Astrocyte of the cerebellum (primary cell): ENCODE results near the gene BLCAP.
"Not testable (repeated sequence)": the region's sequence is repeated elsewhere in the genome, so short reads cannot be mapped to it uniquely, and the experiment has no call there.

Source experiments
- DNase-seq: peaks from one replicate; pipeline ENCODE4 v3.0.0-alpha.2; 2011; ENCODE audit warnings: low read depth
- H3K4me3 ChIP-seq: 2 replicates; pipeline ENCODE4 v1.5.1; 2011; ENCODE audit warnings: mild to moderate bottlenecking, low read depth, low read length, moderate library complexity
- in situ Hi-C: cut with HindIII; loops from 2 replicates; pipeline ENCODE4 v1.10.0; 2017; ENCODE audit warnings: low sequenced_read_pairs
- TF ChIP-seq, protein P1 (sequence below): IDR thresholded peaks from 2 replicates; pipeline ENCODE4 v1.5.1; 2012; ENCODE audit warnings: low read length, low read depth, moderate library complexity, mild to moderate bottlenecking; ENCODE audit errors: missing control alignments

The BLCAP gene

DNA sequence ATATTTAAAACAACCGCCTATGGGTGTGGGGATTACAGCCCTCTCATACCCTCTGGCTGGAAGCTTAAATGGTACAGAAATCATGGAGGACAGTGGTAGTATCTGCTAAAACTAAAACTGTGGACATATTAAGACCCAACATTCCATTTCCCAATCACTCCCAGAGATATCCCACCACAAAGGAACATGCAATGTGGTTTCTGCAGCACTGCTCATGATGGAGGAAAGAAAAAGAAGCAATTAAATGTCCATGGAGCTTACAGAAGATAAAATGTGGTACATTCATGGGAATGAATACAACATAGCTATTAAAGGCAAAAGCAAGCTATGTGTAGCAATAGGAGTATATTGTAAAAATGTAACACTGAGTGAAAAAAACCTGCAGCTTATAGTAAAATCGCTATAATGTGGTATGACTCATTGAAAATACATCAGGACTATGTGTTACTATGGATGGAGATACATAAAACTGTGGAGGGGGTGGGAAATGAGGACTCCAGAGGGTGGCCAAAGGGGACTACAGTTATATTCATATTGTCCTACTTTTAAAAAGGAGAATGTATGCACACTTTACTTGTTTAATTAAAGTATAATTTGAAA lies 29.5 kb downstream of the BLCAP start:
- in situ Hi-C loops = no loop called here
- TF ChIP-seq, protein P1, sequence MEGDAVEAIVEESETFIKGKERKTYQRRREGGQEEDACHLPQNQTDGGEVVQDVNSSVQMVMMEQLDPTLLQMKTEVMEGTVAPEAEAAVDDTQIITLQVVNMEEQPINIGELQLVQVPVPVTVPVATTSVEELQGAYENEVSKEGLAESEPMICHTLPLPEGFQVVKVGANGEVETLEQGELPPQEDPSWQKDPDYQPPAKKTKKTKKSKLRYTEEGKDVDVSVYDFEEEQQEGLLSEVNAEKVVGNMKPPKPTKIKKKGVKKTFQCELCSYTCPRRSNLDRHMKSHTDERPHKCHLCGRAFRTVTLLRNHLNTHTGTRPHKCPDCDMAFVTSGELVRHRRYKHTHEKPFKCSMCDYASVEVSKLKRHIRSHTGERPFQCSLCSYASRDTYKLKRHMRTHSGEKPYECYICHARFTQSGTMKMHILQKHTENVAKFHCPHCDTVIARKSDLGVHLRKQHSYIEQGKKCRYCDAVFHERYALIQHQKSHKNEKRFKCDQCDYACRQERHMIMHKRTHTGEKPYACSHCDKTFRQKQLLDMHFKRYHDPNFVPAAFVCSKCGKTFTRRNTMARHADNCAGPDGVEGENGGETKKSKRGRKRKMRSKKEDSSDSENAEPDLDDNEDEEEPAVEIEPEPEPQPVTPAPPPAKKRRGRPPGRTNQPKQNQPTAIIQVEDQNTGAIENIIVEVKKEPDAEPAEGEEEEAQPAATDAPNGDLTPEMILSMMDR = no peak
- H3K4me3 ChIP-seq = no peak overlapping the region
- no peak for DNase-seq

GRCh38 chr20:37494796-37495195 lies 32.9 kb downstream of the BLCAP start:
- in situ Hi-C loops = no loop called here
- no peak overlapping the region for H3K4me3 ChIP-seq
- TF ChIP-seq, protein P1 = no peak
- DNase-seq = no peak

DNA sequence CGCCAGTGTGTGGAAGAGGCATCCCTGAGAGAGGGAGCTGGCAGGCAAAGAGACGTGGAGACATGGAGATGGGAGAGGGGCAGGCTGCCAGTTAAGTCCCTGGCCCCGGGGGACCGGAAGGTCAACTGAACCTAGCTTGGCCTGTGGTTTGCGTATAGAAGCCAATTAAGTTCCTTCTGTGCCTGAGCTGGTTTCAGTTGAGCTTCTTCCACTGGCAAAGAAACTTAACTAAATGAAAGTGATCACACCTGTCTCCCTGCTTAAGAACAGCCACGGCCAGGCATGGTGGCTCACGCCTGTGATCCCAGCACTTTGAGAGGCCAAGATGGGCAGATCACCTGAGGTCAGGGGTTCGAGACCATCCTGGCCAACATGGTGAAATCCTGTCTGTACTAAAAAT lies 33.4 kb downstream of the BLCAP start:
- TF ChIP-seq, protein P1 = no peak
- in situ Hi-C loops = no loop called here

DNA sequence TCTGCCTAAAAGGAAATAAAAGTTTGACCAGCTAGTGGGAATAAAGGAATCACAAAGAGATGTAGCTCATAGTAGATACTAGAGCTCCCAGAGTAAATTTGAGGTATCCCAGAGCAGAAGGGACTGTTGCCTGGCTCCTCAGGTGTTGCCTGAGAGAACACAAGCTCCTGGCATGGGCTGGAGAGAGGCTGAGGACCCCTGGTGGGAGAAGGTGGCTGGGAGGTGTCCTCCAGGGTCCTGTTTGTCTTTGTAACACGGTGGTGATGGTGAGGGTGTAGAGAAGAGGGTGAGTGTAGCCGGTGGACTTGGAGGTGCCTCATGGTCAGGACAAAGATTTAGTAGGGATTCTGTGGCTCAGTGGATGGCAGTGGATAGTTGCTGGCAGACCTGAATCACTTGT lies 34.7 kb downstream of the BLCAP start:
- TF ChIP-seq, protein P1 = no peak
- no peak overlapping the region for H3K4me3 ChIP-seq
- in situ Hi-C loops = no loop called here
- no peak for DNase-seq

More for the DNA sequence above, 33.4 kb downstream of the BLCAP start:
- DNase-seq = no peak
- no peak overlapping the region for H3K4me3 ChIP-seq

DNA sequence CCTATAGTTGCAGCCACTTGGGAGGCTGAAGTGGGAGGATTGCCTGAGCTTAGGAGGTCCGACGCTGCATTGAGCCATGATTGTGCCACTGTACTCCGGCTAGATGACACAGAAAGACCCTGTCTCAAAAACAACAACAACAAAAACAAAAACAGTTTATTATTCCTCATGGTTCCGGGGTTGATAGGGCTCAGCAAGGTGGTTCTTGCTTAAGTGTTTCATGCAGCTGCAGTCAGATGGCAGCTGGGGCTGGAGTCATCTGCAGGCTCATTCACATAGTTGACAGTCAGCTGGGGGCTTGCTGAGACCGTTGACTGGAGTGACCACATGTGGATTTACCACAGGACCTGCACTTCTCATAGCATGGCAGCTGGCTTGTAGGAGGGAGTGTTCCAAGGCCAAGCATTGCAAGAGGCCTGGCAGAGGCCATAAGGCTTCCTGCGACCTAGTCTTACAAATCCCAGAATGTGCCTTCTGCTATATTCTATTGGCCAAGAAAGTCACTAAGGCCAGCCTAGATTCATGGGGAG lies 35.5 kb downstream of the BLCAP start:
- no peak for DNase-seq
- in situ Hi-C loops = no loop called here

DNA sequence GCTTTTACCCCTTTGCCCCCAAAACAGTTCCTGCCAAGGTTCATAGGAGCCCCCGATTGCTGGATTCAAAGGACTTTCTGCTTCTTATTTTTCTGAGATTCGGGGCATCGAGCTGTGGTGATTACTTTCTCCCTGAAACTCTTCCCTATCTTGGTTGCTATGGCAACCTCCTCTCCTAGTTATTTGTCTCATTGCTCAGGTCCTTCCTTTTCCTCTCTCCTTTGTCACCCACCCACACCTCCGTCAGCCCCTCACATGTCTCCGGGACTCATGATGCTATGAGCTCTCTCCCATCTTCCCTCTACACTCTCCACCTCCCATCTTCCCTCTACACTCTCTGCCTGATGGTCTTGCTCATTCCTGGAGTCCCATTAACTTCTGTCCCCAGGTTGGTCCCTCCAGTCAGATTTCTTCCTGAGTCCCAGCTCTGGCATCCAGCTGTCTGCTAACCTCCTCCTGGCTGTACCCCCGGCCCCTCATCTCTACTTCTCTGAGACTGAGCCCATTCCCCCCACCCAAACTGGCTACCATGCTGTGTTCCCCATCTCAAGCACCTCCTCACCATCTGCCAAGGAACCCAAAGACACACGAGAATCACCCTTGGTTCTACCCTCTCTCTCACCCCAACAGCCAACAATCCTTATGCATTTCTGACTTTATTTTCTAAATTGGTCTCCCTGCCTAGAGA lies 36.9 kb downstream of the BLCAP start:
- TF ChIP-seq, protein P1 = no peak
- no peak overlapping the region for H3K4me3 ChIP-seq
- in situ Hi-C loops = no loop called here
- DNase-seq = no peak

More for the DNA sequence above, 35.5 kb downstream of the BLCAP start:
- TF ChIP-seq, protein P1 = no peak
- H3K4me3 ChIP-seq = no peak overlapping the region

DNA sequence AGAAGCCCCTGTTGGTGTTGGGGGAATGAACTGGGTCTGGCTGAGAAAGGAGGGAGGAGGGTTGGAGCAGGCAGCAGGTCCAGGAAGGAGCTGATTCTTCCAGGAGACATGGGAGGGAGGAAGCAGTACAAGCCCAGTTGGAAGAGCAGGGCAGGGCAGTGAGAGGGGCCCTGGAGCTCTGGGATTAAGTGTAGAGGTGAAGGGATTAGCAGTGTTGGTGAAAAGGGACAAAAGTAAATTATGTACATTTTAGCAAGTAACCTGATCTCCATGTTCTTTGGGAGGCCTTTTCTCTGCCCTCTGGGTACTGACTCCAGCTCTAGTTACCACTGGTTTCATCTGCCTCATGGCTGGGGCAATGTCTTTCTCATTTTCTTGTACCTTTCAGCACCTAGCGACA lies 41.5 kb downstream of the BLCAP start:
- DNase-seq, H3K4me3 ChIP-seq, in situ Hi-C loops: not testable (repeated sequence)
